LNCAP (cell line): Measurements from ENCODE around the gene PCDH1.

Experiments
- CTCF ChIP-seq: fragments of 450-650 bp; IDR thresholded peaks from 2 replicates; pipeline ENCODE4 v1.5.1; 2017; ENCODE audit warnings: mild to moderate bottlenecking

PCDH1 gene

GRCh38 chr5:141867651-141868050, 10.6 kb downstream of the PCDH1 start:
- no peak for TF ChIP-seq CTCF

GRCh38 chr5:141867139-141867538, 11.1 kb downstream of the PCDH1 start:
- no peak for TF ChIP-seq CTCF

GRCh38 chr5:141866096-141866495, 12.1 kb downstream of the PCDH1 start:
- TF ChIP-seq CTCF = no peak

GRCh38 chr5:141865406-141865805, 12.8 kb downstream of the PCDH1 start:
- no peak for TF ChIP-seq CTCF

- no peak for TF ChIP-seq CTCF
Measured at GRCh38 chr5:141864371-141865370, 13.5 kb downstream of the PCDH1 start.

GRCh38 chr5:141863569-141864178, 14.5 kb downstream of the PCDH1 start:
- TF ChIP-seq CTCF = no peak

GRCh38 chr5:141862936-141863543, 15.2 kb downstream of the PCDH1 start:
- no peak for TF ChIP-seq CTCF
